NOMO-1 treated with dmso at 0.1 percent for 144 hours (cell line): ENCODE data around the gene NLRP4.

Experiments used
- DNase-seq: peaks from one replicate; lab custom pipeline; 2025; ENCODE audit not compliant: unreplicated experiment; lab: John Stamatoyannopoulos, UW

NLRP4 gene

GRCh38 chr19:55836340-55836739 lies at the start of gene NLRP4:
Gene NLRP4, plus strand, starts transcription at chr19:55836540. Its CDS starts 15,541 bp downstream, at chr19:55852081.
- DNase-seq = no peak

- no peak for DNase-seq
These were observed 41.3 kb upstream of the NLRP4 start for GRCh38 chr19:55795021-55795420.

GRCh38 chr19:55801416-55801815 lies 34.9 kb upstream of the NLRP4 start:
- no peak for DNase-seq

- DNase-seq = no peak
These were observed 34.1 kb upstream of the NLRP4 start for GRCh38 chr19:55802281-55802680.

GRCh38 chr19:55809381-55810058 lies 26.8 kb upstream of the NLRP4 start:
- peak; percentile 38 for DNase-seq

- no peak for DNase-seq
These were observed 25.0 kb upstream of the NLRP4 start for GRCh38 chr19:55811340-55811739.

- no peak for DNase-seq
These were observed 23.9 kb upstream of the NLRP4 start for GRCh38 chr19:55812449-55812848.

GRCh38 chr19:55813906-55814305 lies 22.4 kb upstream of the NLRP4 start:
- no peak for DNase-seq

GRCh38 chr19:55820037-55820436 lies 16.3 kb upstream of the NLRP4 start:
- no peak for DNase-seq

GRCh38 chr19:55830656-55831055 lies 5.7 kb upstream of the NLRP4 start:
- DNase-seq = no peak

- no peak for DNase-seq
These were observed 4.5 kb upstream of the NLRP4 start, which contains the start of gene NLRP11 for GRCh38 chr19:55831846-55832245. Gene NLRP11, minus strand, starts transcription at chr19:55831999. Its CDS starts 13,825 bp downstream, at chr19:55818174.

GRCh38 chr19:55832676-55833075 lies 3.7 kb upstream of the NLRP4 start:
- DNase-seq = no peak

GRCh38 chr19:55838251-55838650 lies 1.9 kb downstream of the NLRP4 start:
- DNase-seq = no peak

GRCh38 chr19:55838906-55839305 lies 2.6 kb downstream of the NLRP4 start:
- DNase-seq = no peak

GRCh38 chr19:55855160-55855559 lies 18.8 kb downstream of the NLRP4 start:
- DNase-seq = no peak

- no peak for DNase-seq
These were observed 20.8 kb downstream of the NLRP4 start for GRCh38 chr19:55857149-55857548.

- no peak for DNase-seq
These were observed 21.6 kb downstream of the NLRP4 start for GRCh38 chr19:55857974-55858373.

- DNase-seq = no peak
These were observed 22.1 kb downstream of the NLRP4 start for GRCh38 chr19:55858401-55858800.

- DNase-seq = no peak
These were observed 22.6 kb downstream of the NLRP4 start for GRCh38 chr19:55858969-55859368.

- no peak for DNase-seq
These were observed 30.2 kb downstream of the NLRP4 start for GRCh38 chr19:55866521-55866920.

- no peak for DNase-seq
These were observed 30.8 kb downstream of the NLRP4 start for GRCh38 chr19:55867101-55867500.

- no peak for DNase-seq
These were observed 34.4 kb downstream of the NLRP4 start for GRCh38 chr19:55870736-55871135.

GRCh38 chr19:55877211-55877610 lies 40.9 kb downstream of the NLRP4 start:
- DNase-seq = no peak
